SK-MEL-5 (cell line): ENCODE measurements around the gene GOPC. TPM values are rescaled to one million over a fixed set of nuclear protein-coding genes. Genes with fewer than 3 reads are reported as not detected.
A peak's percentile ranks its signal among the peaks of the same experiment; 100 is the strongest.
"Not testable (repeated sequence)": the region's sequence is repeated elsewhere in the genome, so short reads cannot be mapped to it uniquely, and the experiment has no call there.

Source experiments
- DNase-seq: peaks from one replicate; pipeline ENCODE4 v3.0.0-alpha.2; 2016; ENCODE audit warnings: low read depth, low spot score
- in situ Hi-C: cut with HindIII; loops from 2 replicates; pipeline ENCODE4 v1.10.0; 2016; ENCODE audit warnings: low sequenced_read_pairs, high pct_unique_total_duplicates, low pct_unique_long_range_greater_than_20kb
- polyA plus RNA-seq, 2 experiments: library from polyadenylated mRNA; depleted of rRNA; stranded (reverse); fragments of >200 nt; gene quantifications; 2 replicates each; pipeline ENCODE4 v1.2.3, GENCODE V29; 2015
- total RNA-seq: library from RNA; depleted of rRNA; stranded (reverse); fragments of >200 nt; shearing (Covaris generic); gene quantifications from 2 replicates; pipeline ENCODE4 v1.2.3, GENCODE V29; 2014; rRNA removed

Gene GOPC
- 21.5 and 21.6 TPM in 2 replicates for total RNA-seq
- polyA plus RNA-seq (2015; cell fraction: cytosol; rRNA removed), result 17.2 and 22.6 TPM in 2 replicates
- 47.6 and 49.7 TPM in 2 replicates for polyA plus RNA-seq (2015; cell fraction: nucleus; rRNA removed)

GRCh38 chr6:117602151-117602898 is at the start of gene GOPC:
TSS of gene GOPC (minus strand) at chr6:117602511. CDS start at chr6:117602288, 223 bp downstream.
- in situ Hi-C loops, result no loop called here
- DNase-seq, result peak; percentile 97

DNA sequence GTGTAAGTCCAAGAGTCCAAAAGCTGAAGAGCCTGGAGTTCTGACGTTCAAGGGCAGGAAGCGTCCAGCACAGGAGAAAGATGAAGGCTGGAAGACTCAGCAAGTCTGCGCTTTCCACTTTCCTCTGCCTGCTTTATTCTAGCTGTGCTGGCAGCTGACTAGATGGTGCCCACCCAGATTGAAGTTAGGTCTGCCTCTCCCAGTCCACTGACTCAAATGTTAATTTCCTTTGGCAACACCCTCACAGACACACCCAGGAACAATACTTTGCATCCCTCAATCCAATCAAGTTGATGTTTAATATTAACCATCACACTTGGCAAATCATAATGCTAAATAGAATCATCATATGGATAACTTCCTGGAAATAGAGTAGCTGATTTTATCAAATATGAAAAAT is 49.7 kb upstream of the GOPC start:
- DNase-seq, in situ Hi-C loops: not testable (repeated sequence)

GRCh38 chr6:117642976-117643375 is 40.7 kb upstream of the GOPC start:
- no peak for DNase-seq
- in situ Hi-C loops, result no loop called here

DNA sequence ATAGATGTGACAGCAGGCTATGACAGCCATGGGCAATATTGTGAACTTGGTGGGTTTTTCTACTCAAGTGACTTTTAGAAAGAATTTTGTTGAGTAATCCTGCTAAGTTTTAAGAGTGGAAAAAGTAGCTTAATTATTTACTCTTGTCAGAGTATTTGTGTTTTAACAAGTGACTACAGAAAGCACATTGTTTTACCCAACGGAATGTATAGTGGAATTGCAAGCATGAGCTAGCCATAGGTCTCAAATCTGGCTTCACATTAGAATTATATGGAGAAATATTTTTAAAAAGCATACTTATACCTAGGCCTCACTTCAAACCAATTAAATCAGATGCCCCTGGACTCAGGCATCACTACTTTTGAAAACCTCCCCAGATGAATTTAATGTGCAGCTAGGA is 35.5 kb upstream of the GOPC start:
- in situ Hi-C loops, result no loop called here
- DNase-seq, result no peak

- in situ Hi-C loops, result no loop called here
- no peak for DNase-seq
These were observed 26.9 kb upstream of the GOPC start for GRCh38 chr6:117629119-117629660.

DNA sequence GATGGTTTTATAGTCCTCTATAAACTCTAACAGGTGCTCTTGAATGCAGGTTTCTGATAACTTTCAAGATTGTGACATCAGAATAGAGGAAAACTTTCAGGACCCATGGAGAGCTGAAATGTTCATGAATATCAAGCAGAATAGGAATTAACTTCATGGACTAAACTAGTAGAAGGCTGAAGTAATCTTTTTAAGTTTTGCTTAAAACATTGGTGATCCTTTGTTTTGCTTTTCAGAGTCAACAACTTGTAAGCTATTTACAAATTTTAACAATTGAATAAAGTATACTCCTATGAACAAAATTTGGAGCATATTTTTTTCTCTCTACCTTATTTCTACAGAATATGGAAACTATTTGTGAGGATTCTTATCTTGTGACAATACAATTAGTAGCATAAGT is 25.2 kb upstream of the GOPC start:
- DNase-seq, result no peak
- in situ Hi-C loops, result no loop called here

GRCh38 chr6:117624869-117625481 is 22.7 kb upstream of the GOPC start:
- no peak for DNase-seq
- in situ Hi-C loops, result no loop called here

- no peak for DNase-seq
- in situ Hi-C loops, result no loop called here
These were observed 16.9 kb upstream of the GOPC start for GRCh38 chr6:117619178-117619577.

- in situ Hi-C loops, result no loop called here
- DNase-seq, result no peak
These were observed 15.1 kb upstream of the GOPC start for GRCh38 chr6:117617210-117618035.

DNA sequence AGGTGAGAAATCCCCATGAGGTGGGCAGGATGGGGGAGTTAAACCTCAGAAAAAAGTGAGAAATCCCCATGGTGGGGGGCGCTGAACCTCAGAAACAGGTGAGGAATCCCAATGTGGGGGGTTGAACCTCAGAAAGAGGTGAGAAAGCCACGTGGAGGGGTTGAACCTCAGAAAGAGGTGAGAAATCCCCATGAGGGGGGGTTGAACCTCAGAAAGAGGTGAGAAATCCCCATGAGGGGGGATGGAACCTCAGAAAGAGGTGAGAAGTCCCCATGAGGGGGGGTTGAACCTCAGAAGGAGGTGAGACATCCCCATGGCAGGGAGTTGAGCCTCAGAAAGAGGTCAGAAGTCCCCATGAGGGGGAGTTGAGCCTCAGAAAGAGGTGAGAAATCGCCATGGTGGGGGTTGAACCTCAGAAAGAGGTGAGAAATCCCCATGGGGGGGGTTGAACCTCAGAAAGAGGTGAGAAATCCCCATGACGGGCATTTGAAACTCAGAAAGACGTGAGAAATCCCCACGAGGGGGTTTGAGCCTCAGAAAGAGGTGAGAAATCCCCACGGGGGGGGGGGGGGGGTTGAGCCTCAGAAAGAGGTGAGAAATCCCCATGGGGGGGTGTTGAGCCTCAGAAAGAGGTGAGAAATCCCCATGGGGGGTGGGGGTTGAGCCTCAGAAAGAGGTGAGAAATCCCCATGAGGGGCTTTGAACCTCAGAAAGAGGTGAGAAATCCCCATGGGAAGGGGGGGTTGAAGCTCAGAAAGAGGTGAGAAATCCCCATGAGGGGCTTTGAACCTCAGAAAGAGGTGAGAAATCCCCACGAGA is 14.3 kb upstream of the GOPC start:
- in situ Hi-C loops, result no loop called here

DNA sequence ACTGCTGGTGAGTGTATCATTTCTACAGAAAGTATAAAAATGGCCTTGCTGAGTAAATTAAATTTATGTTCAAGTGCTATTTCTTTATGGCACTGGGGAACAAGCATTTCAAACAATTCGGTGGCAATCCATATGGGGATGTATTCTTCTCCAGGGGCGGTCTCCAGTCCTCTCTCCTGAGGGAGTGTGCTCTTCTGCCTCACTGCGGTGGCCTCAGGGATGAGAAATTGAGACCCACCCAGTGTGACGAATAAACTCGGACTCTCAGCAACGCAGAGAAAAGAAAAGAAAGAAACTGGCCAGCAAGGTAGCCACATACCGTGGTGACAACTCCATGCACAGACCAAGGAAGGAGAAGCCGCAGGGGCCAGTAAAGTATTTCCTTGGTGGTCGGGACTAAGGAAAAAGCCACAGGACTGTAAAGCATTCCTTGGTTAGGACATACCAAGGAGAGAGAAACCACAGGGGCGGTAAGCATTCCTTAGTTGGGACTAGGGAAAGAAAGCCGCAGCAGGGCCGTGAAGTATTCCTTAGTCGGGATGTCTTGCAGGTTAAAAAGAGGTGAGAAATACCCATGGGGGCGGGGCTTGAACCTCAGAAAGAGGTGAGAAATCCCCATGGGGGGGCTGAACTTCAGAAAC is 13.6 kb upstream of the GOPC start:
- in situ Hi-C loops, result no loop called here
- DNase-seq, result no peak

More for the DNA sequence above, 14.3 kb upstream of the GOPC start:
- no peak for DNase-seq

GRCh38 chr6:117613920-117614560 is 11.7 kb upstream of the GOPC start:
- in situ Hi-C loops, result no loop called here

GRCh38 chr6:117607511-117607910 is 5.2 kb upstream of the GOPC start:
- in situ Hi-C loops, result no loop called here
- no peak for DNase-seq

More at GRCh38 chr6:117613920-117614560, 11.7 kb upstream of the GOPC start:
- no peak for DNase-seq

GRCh38 chr6:117605169-117605826 is 3.0 kb upstream of the GOPC start:
- in situ Hi-C loops, result no loop called here
- peak; percentile 75 for DNase-seq

- in situ Hi-C loops, result no loop called here
- DNase-seq, result no peak
These were observed 1.5 kb upstream of the GOPC start for GRCh38 chr6:117603821-117604220.
